HEK293 (cell line): ENCODE data around the gene ZFPL1.

ENCODE experiments used
- EGR2 ChIP-seq: fragments of 450-650 bp; formaldehyde crosslinking; IDR thresholded peaks from 2 replicates; pipeline ENCODE4 v1.5.1; 2016; ENCODE audit warnings: low read depth, missing biosample characterization, missing genetic modification characterization
- HIC1 ChIP-seq: fragments of 450-650 bp; formaldehyde crosslinking; IDR thresholded peaks from 2 replicates; pipeline ENCODE4 v1.5.1; 2016; ENCODE audit warnings: missing biosample characterization, missing genetic modification characterization
- PRDM4 ChIP-seq: fragments of 450-650 bp; formaldehyde crosslinking; IDR thresholded peaks from 2 replicates; pipeline ENCODE4 v1.5.1; 2017; ENCODE audit warnings: missing biosample characterization, missing genetic modification characterization
- SCRT2 ChIP-seq: fragments of 450-650 bp; formaldehyde crosslinking; IDR thresholded peaks from 2 replicates; pipeline ENCODE4 v1.5.1; 2016; ENCODE audit warnings: missing biosample characterization, missing genetic modification characterization
- TRIM28 ChIP-seq: IDR thresholded peaks from 2 replicates; pipeline ENCODE4 v1.6.1; 2011; ENCODE audit warnings: low read length, control low read depth, borderline replicate concordance
- ZBTB20 ChIP-seq: fragments of 450-650 bp; formaldehyde crosslinking; IDR thresholded peaks from 2 replicates; pipeline ENCODE4 v1.5.1; 2016; ENCODE audit warnings: missing biosample characterization, missing genetic modification characterization
- ZIC2 ChIP-seq: fragments of 450-650 bp; formaldehyde crosslinking; IDR thresholded peaks from 2 replicates; pipeline ENCODE4 v1.5.1; 2016; ENCODE audit warnings: missing biosample characterization, missing genetic modification characterization
- ZNF10 ChIP-seq: fragments of 450-650 bp; formaldehyde crosslinking; IDR thresholded peaks from 2 replicates; pipeline ENCODE4 v1.5.1; 2017; ENCODE audit warnings: missing biosample characterization, missing genetic modification characterization
- ZNF157 ChIP-seq: fragments of 450-650 bp; formaldehyde crosslinking; IDR thresholded peaks from 2 replicates; pipeline ENCODE4 v1.5.1; 2016; ENCODE audit warnings: missing biosample characterization, missing genetic modification characterization
- ZNF214 ChIP-seq: fragments of 450-650 bp; formaldehyde crosslinking; IDR thresholded peaks from 2 replicates; pipeline ENCODE4 v1.5.1; 2017; ENCODE audit warnings: missing biosample characterization, mild to moderate bottlenecking, missing genetic modification characterization, borderline replicate concordance
- ZNF223 ChIP-seq: fragments of 450-650 bp; formaldehyde crosslinking; IDR thresholded peaks from 2 replicates; pipeline ENCODE4 v1.5.1; 2016; ENCODE audit warnings: missing biosample characterization, missing genetic modification characterization
- ZNF248 ChIP-seq: fragments of 450-650 bp; formaldehyde crosslinking; IDR thresholded peaks from 2 replicates; pipeline ENCODE4 v1.5.1; 2017; ENCODE audit warnings: missing biosample characterization, missing genetic modification characterization
- ZNF274 ChIP-seq, 2 experiments: fragments of 200-500 bp in 1 of 2; fragments of 450-650 bp in 1 of 2; sonication (Bioruptor generic) in 1 of 2; formaldehyde crosslinking in 1 of 2; IDR thresholded peaks; 2 replicates each; pipeline versions ENCODE4 v1.5.1 to v1.6.1; 2014 to 2016; ENCODE audit warnings: borderline replicate concordance in 1 of 2, inconsistent platforms in 1 of 2, low read length in 1 of 2, missing biosample characterization in 1 of 2, missing genetic modification characterization in 1 of 2
- ZNF292 ChIP-seq: fragments of 450-650 bp; formaldehyde crosslinking; IDR thresholded peaks from 2 replicates; pipeline ENCODE4 v1.5.1; 2016; ENCODE audit warnings: low read depth, missing biosample characterization, missing genetic modification characterization, borderline replicate concordance
- ZNF335 ChIP-seq: fragments of 450-650 bp; formaldehyde crosslinking; conservative IDR thresholded peaks from 2 replicates; pipeline ENCODE4 v1.5.1; 2016; ENCODE audit warnings: missing biosample characterization, missing genetic modification characterization
- ZNF37A ChIP-seq: fragments of 450-650 bp; IDR thresholded peaks from 2 replicates; pipeline ENCODE4 v1.5.1; 2018; ENCODE audit warnings: missing biosample characterization, missing genetic modification characterization
- ZNF530 ChIP-seq: fragments of 450-650 bp; formaldehyde crosslinking; IDR thresholded peaks from 2 replicates; pipeline ENCODE4 v1.5.1; 2016; ENCODE audit warnings: low read depth, missing biosample characterization, missing genetic modification characterization
- ZNF555 ChIP-seq: fragments of 450-650 bp; formaldehyde crosslinking; conservative IDR thresholded peaks from 2 replicates; pipeline ENCODE4 v1.5.1; 2017; ENCODE audit warnings: missing biosample characterization, mild to moderate bottlenecking, missing genetic modification characterization, inconsistent platforms
- ZNF558 ChIP-seq: fragments of 450-650 bp; formaldehyde crosslinking; IDR thresholded peaks from 2 replicates; pipeline ENCODE4 v1.5.1; 2016; ENCODE audit warnings: missing biosample characterization, missing genetic modification characterization
- ZNF626 ChIP-seq: fragments of 450-650 bp; sonication (Bioruptor Pico); formaldehyde crosslinking; IDR thresholded peaks from 2 replicates; pipeline ENCODE4 v1.5.1; 2018; ENCODE audit warnings: missing biosample characterization, missing genetic modification characterization, inconsistent platforms
- ZNF629 ChIP-seq: fragments of 450-650 bp; formaldehyde crosslinking; IDR thresholded peaks from 2 replicates; pipeline ENCODE4 v1.5.1; 2017; ENCODE audit warnings: missing biosample characterization, missing genetic modification characterization
- ZNF654 ChIP-seq: fragments of 450-650 bp; formaldehyde crosslinking; IDR thresholded peaks from 2 replicates; pipeline ENCODE4 v1.5.1; 2016; ENCODE audit warnings: low read depth, missing biosample characterization, missing genetic modification characterization
- ZSCAN18 ChIP-seq: fragments of 450-650 bp; formaldehyde crosslinking; IDR thresholded peaks from 2 replicates; pipeline ENCODE4 v1.5.1; 2016; ENCODE audit warnings: missing biosample characterization, missing genetic modification characterization
- ZSCAN23 ChIP-seq: fragments of 450-650 bp; formaldehyde crosslinking; IDR thresholded peaks from 2 replicates; pipeline ENCODE4 v1.5.1; 2016; ENCODE audit warnings: missing biosample characterization, missing genetic modification characterization
- TF ChIP-seq, protein P1 (sequence below): fragments of 450-650 bp; formaldehyde crosslinking; conservative IDR thresholded peaks from 2 replicates; pipeline ENCODE4 v1.5.1; 2016; ENCODE audit warnings: low read depth, missing biosample characterization, missing genetic modification characterization
- TF ChIP-seq, protein P2 (sequence below): fragments of 450-650 bp; formaldehyde crosslinking; IDR thresholded peaks from 2 replicates; pipeline ENCODE4 v1.5.1; 2016; ENCODE audit warnings: missing biosample characterization, missing genetic modification characterization

Gene ZFPL1

GRCh38 chr11:65111744-65112545, 27.9 kb downstream of the ZFPL1 start, which contains the start of gene TM7SF2 (continued):
- TF ChIP-seq ZNF654 (tag by site-specific recombination) (no peak), ZNF157 (no peak), ZNF629 (tag by site-specific recombination) (no peak), ZSCAN18 (tag by site-specific recombination) (no peak), ZNF558 (tag by site-specific recombination) (no peak), ZNF335 (tag by site-specific recombination) (peak; percentile 72), SCRT2 (tag by site-specific recombination) (no peak), ZNF10 (tag by site-specific recombination) (0 out of 2 replicates have a peak, but pooled peaks have one; percentile 44), ZNF37A (tag by site-specific recombination) (no peak), ZIC2 (tag by site-specific recombination) (no peak), ZNF248 (tag by site-specific recombination) (no peak), ZNF530 (tag by site-specific recombination) (no peak), EGR2 (tag by site-specific recombination) (no peak; the same call in 1 of the 2 replicates), ZNF214 (no peak), ZSCAN23 (tag by site-specific recombination) (no peak), ZNF626 (tag by site-specific recombination) (no peak), HIC1 (no peak), ZNF555 (tag by site-specific recombination) (no peak), ZNF274 (IDR thresholded peaks at IDR 0.05; ENCODE audit: low read length) (no peak), ZNF274 (tag by site-specific recombination; IDR thresholded peaks at IDR 0.05; ENCODE audit: borderline replicate concordance) (no peak), ZNF292 (tag by site-specific recombination) (no peak), TRIM28 (no peak), PRDM4 (tag by site-specific recombination) (no peak), ZNF223 (tag by site-specific recombination) (no peak), ZBTB20 (tag by site-specific recombination) (peak; percentile 53)
- TF ChIP-seq, protein P1, sequence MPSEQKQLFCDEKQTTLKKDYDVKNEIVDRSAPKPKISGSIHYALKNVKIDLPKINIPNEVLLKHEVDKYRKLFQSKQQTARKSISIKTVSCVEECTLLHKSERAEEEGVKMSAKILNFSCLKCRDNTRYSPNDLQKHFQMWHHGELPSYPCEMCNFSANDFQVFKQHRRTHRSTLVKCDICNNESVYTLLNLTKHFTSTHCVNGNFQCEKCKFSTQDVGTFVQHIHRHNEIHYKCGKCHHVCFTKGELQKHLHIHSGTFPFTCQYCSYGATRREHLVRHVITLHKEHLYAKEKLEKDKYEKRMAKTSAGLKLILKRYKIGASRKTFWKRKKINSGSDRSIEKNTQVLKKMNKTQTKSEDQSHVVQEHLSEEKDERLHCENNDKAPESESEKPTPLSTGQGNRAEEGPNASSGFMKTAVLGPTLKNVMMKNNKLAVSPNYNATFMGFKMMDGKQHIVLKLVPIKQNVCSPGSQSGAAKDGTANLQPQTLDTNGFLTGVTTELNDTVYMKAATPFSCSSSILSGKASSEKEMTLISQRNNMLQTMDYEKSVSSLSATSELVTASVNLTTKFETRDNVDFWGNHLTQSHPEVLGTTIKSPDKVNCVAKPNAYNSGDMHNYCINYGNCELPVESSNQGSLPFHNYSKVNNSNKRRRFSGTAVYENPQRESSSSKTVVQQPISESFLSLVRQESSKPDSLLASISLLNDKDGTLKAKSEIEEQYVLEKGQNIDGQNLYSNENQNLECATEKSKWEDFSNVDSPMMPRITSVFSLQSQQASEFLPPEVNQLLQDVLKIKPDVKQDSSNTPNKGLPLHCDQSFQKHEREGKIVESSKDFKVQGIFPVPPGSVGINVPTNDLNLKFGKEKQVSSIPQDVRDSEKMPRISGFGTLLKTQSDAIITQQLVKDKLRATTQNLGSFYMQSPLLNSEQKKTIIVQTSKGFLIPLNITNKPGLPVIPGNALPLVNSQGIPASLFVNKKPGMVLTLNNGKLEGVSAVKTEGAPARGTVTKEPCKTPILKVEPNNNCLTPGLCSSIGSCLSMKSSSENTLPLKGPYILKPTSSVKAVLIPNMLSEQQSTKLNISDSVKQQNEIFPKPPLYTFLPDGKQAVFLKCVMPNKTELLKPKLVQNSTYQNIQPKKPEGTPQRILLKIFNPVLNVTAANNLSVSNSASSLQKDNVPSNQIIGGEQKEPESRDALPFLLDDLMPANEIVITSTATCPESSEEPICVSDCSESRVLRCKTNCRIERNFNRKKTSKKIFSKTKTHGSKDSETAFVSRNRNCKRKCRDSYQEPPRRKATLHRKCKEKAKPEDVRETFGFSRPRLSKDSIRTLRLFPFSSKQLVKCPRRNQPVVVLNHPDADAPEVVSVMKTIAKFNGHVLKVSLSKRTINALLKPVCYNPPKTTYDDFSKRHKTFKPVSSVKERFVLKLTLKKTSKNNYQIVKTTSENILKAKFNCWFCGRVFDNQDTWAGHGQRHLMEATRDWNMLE (tag by site-specific recombination): no peak
- TF ChIP-seq, protein P2, sequence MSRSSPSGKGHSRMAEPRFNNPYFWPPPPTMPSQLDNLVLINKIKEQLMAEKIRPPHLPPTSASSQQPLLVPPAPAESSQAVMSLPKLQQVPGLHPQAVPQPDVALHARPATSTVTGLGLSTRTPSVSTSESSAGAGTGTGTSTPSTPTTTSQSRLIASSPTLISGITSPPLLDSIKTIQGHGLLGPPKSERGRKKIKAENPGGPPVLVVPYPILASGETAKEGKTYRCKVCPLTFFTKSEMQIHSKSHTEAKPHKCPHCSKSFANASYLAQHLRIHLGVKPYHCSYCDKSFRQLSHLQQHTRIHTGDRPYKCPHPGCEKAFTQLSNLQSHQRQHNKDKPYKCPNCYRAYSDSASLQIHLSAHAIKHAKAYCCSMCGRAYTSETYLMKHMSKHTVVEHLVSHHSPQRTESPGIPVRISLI (tag by site-specific recombination): no peak
